ENCODE results near the gene TBC1D13.

GRCh38 chr9:128742401-128742800, 44.7 kb upstream of the TBC1D13 start:
- TF ChIP-seq RCOR1 (IDR thresholded peaks at IDR 0.05; ENCODE audit: borderline replicate concordance in 1 of 2, low read depth in 2 of 2, low read length in 2 of 2) = no peak
- TF ChIP-seq SMC3 (conservative IDR thresholded peaks at IDR 0.05; ENCODE audit: insufficient read depth, low read depth, low read length) = no peak
- TF ChIP-seq ZFP1 (CRISPR knock-in tag; IDR thresholded peaks at IDR 0.05) = no peak
- TF ChIP-seq EZH2 (IDR thresholded peaks at IDR 0.05; ENCODE audit: borderline replicate concordance, low read depth, low read length) = no peak
- no peak for TF ChIP-seq SIN3A (IDR thresholded peaks at IDR 0.05; ENCODE audit: borderline replicate concordance in 2 of 2, control insufficient read depth in 1 of 2, low read depth in 2 of 2, low read length in 2 of 2)
- no peak for TF ChIP-seq MTA3 (IDR thresholded peaks at IDR 0.05; ENCODE audit: borderline replicate concordance)
- TF ChIP-seq ZNF639 (CRISPR knock-in tag; conservative IDR thresholded peaks at IDR 0.05 in 1 of 2, IDR thresholded peaks at IDR 0.05 in 1 of 2) = no peak
- TF ChIP-seq SREBF2 (CRISPR knock-in tag; IDR thresholded peaks at IDR 0.05) = no peak
- no peak for TF ChIP-seq RFX1 (IDR thresholded peaks at IDR 0.05)
- TF ChIP-seq ARID3A (IDR thresholded peaks at IDR 0.05; ENCODE audit: borderline replicate concordance, low read depth, low read length) = no peak
- TF ChIP-seq SPI1 (IDR thresholded peaks at IDR 0.05; ENCODE audit: borderline replicate concordance, low read depth, low read length) = no peak
- no peak for TF ChIP-seq PTRF (tag; IDR thresholded peaks at IDR 0.05)
